ENCODE measurements around the gene CENPO.
"Not testable (repeated sequence)": the region's sequence is repeated elsewhere in the genome, so short reads cannot be mapped to it uniquely, and the experiment has no call there.

The CENPO gene

GRCh38 chr2:24824071-24824588, 30.9 kb downstream of the CENPO start:
- DNase-seq (ENCODE audit: low read depth in 2 of 2) = no peak

DNA sequence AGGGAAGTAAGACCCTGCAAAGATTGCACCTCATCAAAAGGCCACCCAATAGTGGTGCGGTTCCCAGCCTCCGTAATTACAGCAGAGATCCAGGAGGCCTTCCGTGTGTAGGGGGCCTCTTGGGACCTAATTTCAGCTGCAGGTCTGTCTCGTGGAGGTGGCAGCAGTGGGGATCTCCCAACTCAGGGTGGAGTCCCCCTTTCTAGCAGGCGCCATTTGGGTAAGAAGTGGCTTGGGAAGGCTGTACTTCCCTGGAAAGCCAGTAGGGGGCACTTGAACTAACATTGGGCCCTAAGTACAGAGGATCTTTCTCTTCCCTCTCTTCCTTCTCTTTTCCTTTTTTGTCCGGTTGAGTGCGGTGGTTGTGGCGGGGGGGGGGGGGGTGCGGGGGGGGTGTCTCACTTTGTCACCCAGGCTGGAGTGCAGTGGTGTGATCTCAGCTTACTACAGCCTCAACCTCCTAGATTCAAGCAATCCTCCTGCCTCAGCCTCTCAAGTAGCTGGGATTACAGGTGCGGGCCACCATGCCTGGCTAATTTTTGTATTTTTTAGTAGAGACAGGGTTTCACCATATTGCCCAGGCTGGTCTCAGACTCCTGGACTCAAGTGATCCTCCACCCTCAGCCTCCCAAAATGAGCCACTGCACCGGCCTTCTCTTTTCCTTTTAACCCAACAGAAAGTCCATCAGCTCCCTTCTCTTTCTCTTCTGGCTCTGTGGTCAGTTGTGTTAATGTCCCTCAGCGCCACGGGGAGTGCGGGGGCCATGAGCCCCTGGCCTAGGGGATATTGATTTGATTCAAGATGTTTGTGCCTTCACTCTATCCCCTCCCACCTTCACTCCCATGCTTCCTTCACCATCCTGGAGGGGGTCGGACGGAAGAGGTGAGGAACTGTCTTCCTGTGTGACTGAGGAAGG, 32.0 kb downstream of the CENPO start:
- peak in 1 of 2 experiments; percentile 26 for DNase-seq (ENCODE audit: low read depth in 2 of 2)

GRCh38 chr2:24825883-24826772, 32.9 kb downstream of the CENPO start:
- DNase-seq (ENCODE audit: low read depth in 2 of 2) = no peak

GRCh38 chr2:24826773-24827145, 33.5 kb downstream of the CENPO start:
- no peak for DNase-seq (ENCODE audit: low read depth in 2 of 2)

DNA sequence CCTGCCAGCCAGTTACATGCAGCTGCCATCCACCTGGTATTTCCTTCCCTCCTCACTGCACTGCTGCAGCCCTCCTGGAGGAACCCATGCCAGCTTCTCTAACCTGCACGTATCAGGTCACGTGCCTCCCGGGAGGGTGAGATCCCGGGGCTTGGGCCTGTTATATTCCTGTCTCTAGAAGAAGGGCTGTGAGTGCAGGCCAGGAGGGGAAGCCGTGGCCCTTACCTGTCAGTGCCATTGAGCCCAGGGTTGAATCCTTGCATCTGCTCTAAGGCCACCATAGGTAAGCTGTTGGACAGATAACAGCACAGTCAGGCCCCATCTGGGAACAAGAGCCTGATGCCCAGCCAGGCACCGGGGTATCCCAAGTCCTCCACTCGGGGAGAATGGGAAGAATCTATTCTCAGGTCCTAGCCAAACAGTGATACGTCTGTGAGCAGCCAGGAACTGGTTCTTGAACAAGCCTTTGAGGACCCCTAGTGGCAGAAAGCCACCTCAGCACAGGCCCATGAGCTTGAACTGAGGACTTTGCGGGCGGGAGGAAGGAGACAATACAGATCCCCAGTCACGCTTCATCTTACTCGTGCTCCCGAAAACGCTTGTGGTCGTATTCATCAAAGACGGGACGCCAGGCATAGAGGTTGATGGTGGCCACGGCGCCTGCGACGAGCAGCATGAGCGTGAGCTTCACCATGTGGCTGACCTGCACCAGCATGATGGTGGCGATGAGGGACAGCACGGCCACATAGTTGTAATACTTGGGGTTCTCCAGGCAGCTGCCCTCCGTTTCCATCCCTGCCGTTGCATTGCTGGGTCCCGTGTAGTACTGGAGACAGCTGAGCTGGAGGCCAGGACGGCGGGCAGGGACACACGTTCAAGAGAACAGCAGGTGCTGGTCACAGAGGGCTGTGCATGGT, 34.4 kb downstream of the CENPO start:
- DNase-seq (ENCODE audit: low read depth in 2 of 2) = peak; percentile 43 to 60

GRCh38 chr2:24828238-24828996, 35.2 kb downstream of the CENPO start:
- no peak for DNase-seq (ENCODE audit: low read depth in 2 of 2)

DNA sequence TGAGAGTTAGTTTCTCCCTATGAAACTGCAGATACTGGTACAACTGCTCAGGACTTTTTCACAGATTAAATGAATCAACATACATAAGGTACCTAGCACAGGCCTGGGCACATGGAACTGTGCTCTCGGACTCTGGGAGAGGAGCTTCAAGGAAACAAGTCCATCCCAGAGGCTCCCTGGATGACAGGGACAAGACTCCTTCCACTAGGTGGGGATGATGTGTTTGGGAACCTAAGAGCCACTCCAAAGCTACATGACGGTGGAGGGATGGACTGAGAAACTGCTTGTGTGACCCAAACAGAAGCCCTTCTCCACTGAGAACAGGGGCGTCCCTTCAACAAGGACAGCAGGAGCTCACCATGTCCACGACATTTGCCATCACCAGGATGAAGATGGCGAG, 37.1 kb downstream of the CENPO start:
- no peak for DNase-seq (ENCODE audit: low read depth in 2 of 2)

- DNase-seq (ENCODE audit: low read depth in 2 of 2) = no peak
Measured at GRCh38 chr2:24830786-24831185, 37.6 kb downstream of the CENPO start.

GRCh38 chr2:24831221-24832072, 38.2 kb downstream of the CENPO start:
- DNase-seq (ENCODE audit: low read depth in 2 of 2) = no peak

- DNase-seq (ENCODE audit: low read depth in 2 of 2) = no peak
Measured at GRCh38 chr2:24832073-24832461, 38.8 kb downstream of the CENPO start.

DNA sequence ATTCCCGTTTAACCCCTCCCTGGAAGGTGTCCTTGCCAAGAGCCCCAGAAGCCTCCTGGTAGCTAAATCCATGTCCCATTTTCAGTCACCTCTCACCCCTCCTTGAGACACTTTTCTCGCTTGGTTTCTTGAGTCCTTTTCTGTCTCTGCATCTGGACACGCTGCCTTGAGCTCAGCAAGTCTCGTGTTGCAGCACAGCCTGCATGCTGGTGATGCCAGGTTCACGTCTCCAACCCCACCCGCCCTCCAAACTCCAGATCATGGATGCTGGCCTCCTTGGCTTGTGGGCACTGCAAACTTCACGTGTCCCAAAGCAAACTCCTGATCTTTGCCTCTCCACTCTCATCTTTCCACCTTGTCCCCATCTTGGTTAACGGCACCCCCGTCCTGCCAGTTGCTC, 39.3 kb downstream of the CENPO start:
- DNase-seq (ENCODE audit: low read depth in 2 of 2) = no peak

DNA sequence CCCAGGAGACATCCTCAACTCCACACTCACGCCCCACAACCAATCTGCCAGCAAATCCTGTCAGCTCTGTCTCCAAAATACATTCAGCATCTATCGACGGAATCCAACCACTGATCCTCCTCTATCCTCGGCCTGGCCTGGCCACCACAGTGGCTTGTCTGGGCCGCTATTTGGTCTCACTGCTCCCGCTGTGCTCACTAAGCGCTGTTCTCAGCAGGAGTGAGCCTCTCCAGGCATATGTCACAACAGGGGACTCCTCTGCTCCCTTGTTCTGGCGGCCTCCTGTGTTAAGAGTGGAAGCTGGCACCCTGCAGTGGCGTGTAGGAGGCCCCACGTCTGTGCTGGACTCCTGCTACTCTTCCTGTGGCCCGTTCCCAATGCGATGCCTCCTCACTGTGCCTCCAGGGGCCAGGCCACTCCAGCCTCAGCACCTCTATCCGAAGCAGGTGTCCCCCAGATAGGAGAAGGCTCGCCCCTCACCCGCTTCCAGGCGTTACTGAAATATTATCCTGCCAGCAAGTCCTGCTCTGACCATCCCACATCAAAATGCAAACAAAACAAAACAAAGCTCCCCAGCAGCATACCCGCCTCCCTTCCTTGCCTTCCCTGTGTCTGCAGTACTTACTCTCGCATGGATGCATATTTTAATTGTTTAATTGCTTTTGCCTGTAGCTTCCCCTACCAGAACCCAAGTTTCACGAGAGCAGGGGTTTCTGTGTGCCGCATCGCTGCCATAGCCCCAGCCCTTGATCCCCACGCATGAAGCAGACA, 39.9 kb downstream of the CENPO start:
- no peak for DNase-seq (ENCODE audit: low read depth in 2 of 2)

- no peak for DNase-seq (ENCODE audit: low read depth in 2 of 2)
Measured at GRCh38 chr2:24833821-24834732, 40.9 kb downstream of the CENPO start.

DNA sequence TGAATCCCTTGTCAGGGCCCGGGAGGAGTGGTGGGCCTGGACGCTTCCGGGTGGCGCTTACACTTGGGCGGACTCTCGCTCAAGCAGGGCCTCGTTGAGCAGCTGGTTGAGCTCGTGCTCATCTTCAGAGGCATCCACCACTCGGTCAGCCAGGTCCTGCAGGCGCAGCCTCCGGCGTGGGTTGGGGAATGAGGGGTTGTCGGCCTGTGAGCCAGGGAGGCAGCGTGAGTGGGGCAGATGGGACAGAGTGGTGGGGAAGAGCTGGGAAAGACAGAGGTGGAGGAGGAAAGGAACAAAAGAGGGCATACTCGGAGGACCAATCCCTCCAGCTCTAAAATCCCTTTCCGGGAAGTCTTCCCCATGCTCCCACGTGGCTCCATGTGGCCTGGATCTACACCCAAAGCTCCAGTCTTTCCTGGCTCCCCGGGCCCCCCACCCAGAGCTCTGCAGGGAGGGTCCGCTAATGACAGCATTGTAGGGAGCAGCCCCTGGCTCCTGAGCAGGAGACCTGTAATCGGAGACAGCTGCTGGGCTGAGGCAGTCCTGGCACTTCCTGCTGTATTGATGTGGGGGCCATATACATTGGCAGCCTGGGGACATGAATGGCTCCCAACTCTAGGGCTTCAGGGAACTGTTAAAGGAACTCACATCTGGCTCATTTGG, 41.6 kb downstream of the CENPO start:
- DNase-seq (ENCODE audit: low read depth in 2 of 2) = no peak

GRCh38 chr2:24835411-24835810, 42.2 kb downstream of the CENPO start:
- not testable (repeated sequence) for DNase-seq (ENCODE audit: low read depth in 2 of 2)

DNA sequence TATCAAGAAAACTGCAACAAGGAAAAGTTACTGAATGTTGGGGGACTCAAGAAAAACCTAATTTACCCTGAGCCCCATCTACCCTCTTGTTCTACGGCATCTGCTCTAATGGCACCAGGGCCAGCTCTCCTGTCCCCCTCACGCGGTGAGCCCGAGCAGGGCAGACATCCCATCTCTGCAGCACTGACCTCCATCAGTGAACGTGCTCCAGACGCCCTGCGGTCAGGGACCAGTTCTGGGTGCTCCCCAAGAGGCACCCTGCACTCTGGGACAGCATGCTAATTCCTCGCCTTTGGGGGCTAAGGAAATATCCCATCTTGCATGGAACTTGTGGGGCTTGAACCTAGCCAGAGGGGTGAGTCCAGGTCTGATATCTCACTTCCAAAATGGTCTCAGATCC, 43.0 kb downstream of the CENPO start:
- no peak for DNase-seq (ENCODE audit: low read depth in 2 of 2)

DNA sequence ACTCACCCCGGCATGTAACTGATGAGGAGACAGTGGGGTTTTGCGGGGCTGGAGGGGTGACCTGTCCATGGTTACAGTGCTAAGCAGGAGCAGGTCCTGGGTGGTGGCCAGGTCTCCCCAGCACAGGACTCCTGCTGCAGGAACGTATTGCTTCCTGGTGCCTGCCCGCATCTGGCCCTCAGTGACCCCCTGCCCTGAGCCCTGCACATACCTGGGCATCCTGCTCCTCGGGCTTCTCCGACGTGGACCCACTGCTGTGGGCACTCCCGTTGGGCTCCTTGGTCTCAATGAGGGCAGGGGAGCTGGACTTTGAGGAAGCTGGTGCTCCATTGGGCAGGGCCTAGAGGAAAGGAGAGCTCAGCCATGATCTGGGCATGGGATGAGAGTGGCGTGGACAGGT, 43.5 kb downstream of the CENPO start:
- DNase-seq (ENCODE audit: low read depth in 2 of 2) = no peak

Data from stimulated activated CD4-positive, alpha-beta T cell treated with anti-CD3 and anti-CD28 coated beads, Interleukin-12 subunit alpha, Interleukin-12 subunit beta, amount 100 ng/mL, for 24 hours (primary cell).